ENCODE results near the gene BCDIN3D. TPM values are rescaled to one million over a fixed set of nuclear protein-coding genes. Genes with fewer than 3 reads are reported as not detected.
A peak's percentile ranks its signal among the peaks of the same experiment; 100 is the strongest.

BCDIN3D gene
- total RNA-seq, 1 donor from 2014 or later, result 8.5 TPM

DNA sequence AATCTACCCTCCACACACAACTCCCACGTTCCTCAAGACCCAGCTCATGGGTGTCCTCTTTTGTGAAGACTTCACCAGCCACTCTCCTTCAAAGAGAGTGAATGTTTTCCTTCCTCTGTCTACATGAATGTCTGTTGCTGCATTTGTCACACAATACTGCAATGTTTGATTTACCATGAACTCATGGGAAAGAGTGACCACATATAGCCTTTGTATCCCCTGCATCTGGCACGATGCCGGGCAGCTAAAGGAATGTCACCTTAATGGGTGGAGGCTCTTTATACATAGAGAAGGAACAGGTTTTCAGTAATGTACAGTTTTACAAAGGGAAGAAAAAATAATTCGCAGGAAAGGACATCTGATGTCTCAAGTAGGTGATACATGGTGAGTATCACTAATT, 12.1 kb upstream of the BCDIN3D start:
- DNase-seq (ENCODE audit: extremely low spot score, unreplicated experiment), result no peak
- TF ChIP-seq, protein P1, sequence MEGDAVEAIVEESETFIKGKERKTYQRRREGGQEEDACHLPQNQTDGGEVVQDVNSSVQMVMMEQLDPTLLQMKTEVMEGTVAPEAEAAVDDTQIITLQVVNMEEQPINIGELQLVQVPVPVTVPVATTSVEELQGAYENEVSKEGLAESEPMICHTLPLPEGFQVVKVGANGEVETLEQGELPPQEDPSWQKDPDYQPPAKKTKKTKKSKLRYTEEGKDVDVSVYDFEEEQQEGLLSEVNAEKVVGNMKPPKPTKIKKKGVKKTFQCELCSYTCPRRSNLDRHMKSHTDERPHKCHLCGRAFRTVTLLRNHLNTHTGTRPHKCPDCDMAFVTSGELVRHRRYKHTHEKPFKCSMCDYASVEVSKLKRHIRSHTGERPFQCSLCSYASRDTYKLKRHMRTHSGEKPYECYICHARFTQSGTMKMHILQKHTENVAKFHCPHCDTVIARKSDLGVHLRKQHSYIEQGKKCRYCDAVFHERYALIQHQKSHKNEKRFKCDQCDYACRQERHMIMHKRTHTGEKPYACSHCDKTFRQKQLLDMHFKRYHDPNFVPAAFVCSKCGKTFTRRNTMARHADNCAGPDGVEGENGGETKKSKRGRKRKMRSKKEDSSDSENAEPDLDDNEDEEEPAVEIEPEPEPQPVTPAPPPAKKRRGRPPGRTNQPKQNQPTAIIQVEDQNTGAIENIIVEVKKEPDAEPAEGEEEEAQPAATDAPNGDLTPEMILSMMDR (conservative IDR thresholded peaks at IDR 0.05), result no peak
- no peaks in the 10 kb centered on the region for H3K4me1 Mint-ChIP-seq (ENCODE audit: unreplicated experiment)
- peaks cover 59% of the 10 kb centered on the region for H3K27me3 Mint-ChIP-seq
- H3K27ac Mint-ChIP-seq, result no peak overlapping the region
- H3K4me3 Mint-ChIP-seq, result no peak overlapping the region
- H3K36me3 Mint-ChIP-seq, result peaks cover 4% of the 10 kb centered on the region
- no peaks in the 10 kb centered on the region for H3K9me3 Mint-ChIP-seq

DNA sequence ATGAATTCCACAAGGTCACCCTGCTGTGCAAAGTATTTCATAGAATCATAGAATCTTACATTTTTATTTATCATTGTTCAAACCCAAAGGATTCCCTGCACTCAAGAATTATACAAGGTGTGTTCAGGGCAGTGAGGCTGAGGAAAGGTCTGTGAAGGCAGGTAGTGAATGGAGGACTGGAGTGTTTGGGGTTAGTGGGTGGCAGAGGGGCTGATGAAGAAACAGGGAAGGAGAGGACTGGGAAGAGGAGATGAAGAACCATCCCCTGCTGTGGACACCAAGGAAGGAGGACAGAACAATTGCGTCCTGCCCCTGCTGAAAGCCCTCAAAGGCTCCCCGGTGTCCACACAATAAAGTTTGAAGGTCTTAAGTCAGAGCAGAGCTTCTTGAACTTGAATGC, 10.8 kb upstream of the BCDIN3D start:
- H3K27ac Mint-ChIP-seq, result no peak overlapping the region
- H3K4me1 Mint-ChIP-seq (ENCODE audit: unreplicated experiment), result no peaks in the 10 kb centered on the region
- H3K4me3 Mint-ChIP-seq, result no peak overlapping the region
- TF ChIP-seq, protein P1 (conservative IDR thresholded peaks at IDR 0.05), result no peak
- H3K9me3 Mint-ChIP-seq, result no peaks in the 10 kb centered on the region
- H3K36me3 Mint-ChIP-seq, result no peaks in the 10 kb centered on the region
- peaks cover 60% of the 10 kb centered on the region for H3K27me3 Mint-ChIP-seq
- DNase-seq (ENCODE audit: extremely low spot score, unreplicated experiment), result no peak

DNA sequence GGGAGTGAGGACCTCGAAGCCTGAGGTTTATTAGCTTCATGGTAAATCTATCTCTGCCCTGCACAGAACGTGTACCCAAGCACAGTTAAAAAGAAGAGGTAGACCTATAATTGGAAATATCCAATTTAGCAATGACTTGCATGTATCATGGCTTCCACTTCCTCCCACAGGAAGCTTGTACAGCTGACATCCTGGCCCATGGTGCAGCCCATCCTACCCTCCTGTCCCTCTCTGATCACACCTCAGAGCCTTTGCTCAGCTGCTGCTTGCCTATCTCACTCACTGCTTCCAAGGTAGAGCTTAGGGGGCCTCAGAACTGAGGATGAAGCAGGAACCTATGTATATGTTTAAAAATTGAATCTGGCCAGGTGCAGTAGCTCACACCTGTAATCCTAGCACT, 4.3 kb upstream of the BCDIN3D start:
- Mint-ChIP-seq H3K27me3 (peaks cover 40% of the 10 kb centered on the region), H3K36me3 (no peaks in the 10 kb centered on the region), H3K4me1 (ENCODE audit: unreplicated experiment) (peaks cover 7% of the 10 kb centered on the region), H3K9me3 (no peaks in the 10 kb centered on the region), H3K4me3 (no peak overlapping the region), H3K27ac (no peak overlapping the region)
- TF ChIP-seq, protein P1 (conservative IDR thresholded peaks at IDR 0.05), result no peak
- DNase-seq (ENCODE audit: extremely low spot score, unreplicated experiment), result no peak

DNA sequence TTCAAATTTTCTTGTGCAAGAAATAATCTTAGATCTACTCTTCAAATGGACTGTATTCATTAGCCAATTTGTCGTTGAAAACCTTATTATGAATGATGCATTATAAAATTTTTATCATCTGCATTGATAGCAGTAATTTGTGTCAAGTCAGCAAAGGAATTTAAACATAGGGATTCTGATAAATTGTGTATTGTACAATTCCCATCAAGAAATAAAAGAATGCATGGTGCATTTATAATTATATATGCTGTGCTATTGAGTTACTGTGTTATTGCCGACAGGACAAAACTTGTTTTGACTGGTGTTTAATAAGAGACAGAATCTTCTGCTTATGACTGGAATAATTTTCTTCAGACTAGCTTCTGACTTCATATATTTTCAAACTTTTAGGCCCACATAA, 3.1 kb upstream of the BCDIN3D start:
- no peaks in the 10 kb centered on the region for H3K36me3 Mint-ChIP-seq
- no peak for DNase-seq (ENCODE audit: extremely low spot score, unreplicated experiment)
- H3K4me1 Mint-ChIP-seq (ENCODE audit: unreplicated experiment), result peaks cover 12% of the 10 kb centered on the region
- H3K9me3 Mint-ChIP-seq, result no peaks in the 10 kb centered on the region
- peaks cover 31% of the 10 kb centered on the region for H3K27me3 Mint-ChIP-seq
- TF ChIP-seq, protein P1 (conservative IDR thresholded peaks at IDR 0.05), result no peak
- no peak overlapping the region for H3K4me3 Mint-ChIP-seq
- H3K27ac Mint-ChIP-seq, result no peak overlapping the region

DNA sequence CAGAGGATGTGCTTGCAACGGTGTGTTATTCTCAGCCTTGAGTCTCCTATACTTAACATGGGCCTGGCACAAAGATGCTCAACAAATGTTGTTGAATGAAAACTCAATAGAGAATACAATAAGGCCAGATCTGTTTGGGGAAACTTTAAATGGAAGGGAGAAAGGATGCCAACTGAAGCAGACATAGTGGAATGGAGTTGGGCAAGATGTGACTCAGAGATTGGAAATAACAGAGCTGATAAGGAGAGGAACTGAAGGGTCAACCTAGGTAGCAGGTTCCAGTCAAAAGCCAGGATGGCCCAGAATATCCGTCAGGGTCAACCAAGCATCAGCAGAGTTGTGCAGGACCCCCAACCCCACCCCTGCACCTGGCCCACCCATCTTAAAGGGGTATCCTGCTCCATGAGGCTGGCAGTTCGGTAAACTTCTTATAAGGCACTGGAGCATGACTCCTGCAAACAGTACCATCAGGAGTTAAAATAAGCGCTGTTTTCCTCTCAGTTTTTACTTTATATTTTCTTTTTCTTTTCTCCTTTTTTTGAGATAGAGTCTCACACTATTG, 1.1 kb upstream of the BCDIN3D start:
- peak overlapping the region; percentile 88 for H3K27ac Mint-ChIP-seq
- TF ChIP-seq, protein P1 (conservative IDR thresholded peaks at IDR 0.05), result no peak
- H3K4me3 Mint-ChIP-seq, result no peak overlapping the region
- peaks cover 20% of the 10 kb centered on the region for H3K27me3 Mint-ChIP-seq
- peaks cover 15% of the 10 kb centered on the region for H3K4me1 Mint-ChIP-seq (ENCODE audit: unreplicated experiment)
- no peaks in the 10 kb centered on the region for H3K9me3 Mint-ChIP-seq
- no peaks in the 10 kb centered on the region for H3K36me3 Mint-ChIP-seq
- DNase-seq (ENCODE audit: extremely low spot score, unreplicated experiment), result no peak

DNA sequence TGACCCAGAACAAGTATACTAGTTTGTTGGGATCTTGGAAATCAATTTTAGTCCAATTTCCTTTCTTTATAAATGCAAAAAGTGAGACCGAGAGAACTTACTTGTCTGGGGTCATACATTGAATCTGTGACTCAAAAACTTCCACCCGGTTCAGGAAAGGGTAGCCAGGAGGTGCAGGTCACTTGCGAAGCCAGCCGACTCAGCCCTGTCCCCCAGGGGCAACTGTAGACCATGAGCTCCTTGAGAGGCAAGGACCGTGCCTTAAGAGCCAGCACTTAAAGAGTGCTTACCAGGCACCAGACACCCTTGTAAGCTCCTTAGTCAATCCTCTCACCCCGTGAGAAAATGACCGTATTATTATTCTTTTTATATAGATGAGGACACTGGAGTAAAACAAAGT, 505 bp upstream of the BCDIN3D start:
- Mint-ChIP-seq H3K4me3 (peak overlapping the region; percentile 93), H3K27ac (peak overlapping the region; percentile 88), H3K27me3 (peaks cover 15% of the 10 kb centered on the region), H3K36me3 (no peaks in the 10 kb centered on the region), H3K4me1 (ENCODE audit: unreplicated experiment) (peaks cover 19% of the 10 kb centered on the region), H3K9me3 (no peaks in the 10 kb centered on the region)
- TF ChIP-seq, protein P1 (conservative IDR thresholded peaks at IDR 0.05), result no peak
- no peak for DNase-seq (ENCODE audit: extremely low spot score, unreplicated experiment)

Data from type B pancreatic cell (in vitro differentiated cells).